C1 segment of cervical spinal cord (tissue), 14 donors: ENCODE results near the gene FOXP3.

Source experiments
- DNase-seq, 14 donors: peaks; one replicate each; lab custom pipeline; 2025; lab: John Stamatoyannopoulos, UW

Gene FOXP3

GRCh38 chrX:49249616-49250015 is 14.9 kb downstream of the FOXP3 start:
- no peak for DNase-seq

GRCh38 chrX:49249071-49249470 is 15.4 kb downstream of the FOXP3 start:
- no peak for DNase-seq

- no peak for DNase-seq
Measured at GRCh38 chrX:49247916-49248811, 16.3 kb downstream of the FOXP3 start.

GRCh38 chrX:49247346-49247745 is 17.2 kb downstream of the FOXP3 start:
- DNase-seq, result no peak

- no peak for DNase-seq
Measured at GRCh38 chrX:49246541-49246940, 18.0 kb downstream of the FOXP3 start.

- no peak for DNase-seq
Measured at GRCh38 chrX:49244207-49244606, 20.3 kb downstream of the FOXP3 start.

GRCh38 chrX:49243166-49243565 is 21.3 kb downstream of the FOXP3 start:
- DNase-seq, result no peak

GRCh38 chrX:49242545-49243066 is 21.9 kb downstream of the FOXP3 start:
- DNase-seq, result no peak

- no peak for DNase-seq
Measured at GRCh38 chrX:49238735-49239134, 25.8 kb downstream of the FOXP3 start.

GRCh38 chrX:49237060-49237459 is 27.4 kb downstream of the FOXP3 start:
- peak in 1 of 14 donors; percentile 4 for DNase-seq

- no peak for DNase-seq
Measured at GRCh38 chrX:49233887-49234555, 30.5 kb downstream of the FOXP3 start.

- no peak for DNase-seq
Measured at GRCh38 chrX:49233176-49233575, 31.3 kb downstream of the FOXP3 start, which contains the start of gene CACNA1F. Gene CACNA1F (minus strand): TSS chrX:49233340. CDS start chrX:49233309, 31 bp downstream.

- DNase-seq, result no peak
Measured at GRCh38 chrX:49232525-49232924, 32.0 kb downstream of the FOXP3 start.

- DNase-seq, result no peak
Measured at GRCh38 chrX:49231333-49232000, 33.0 kb downstream of the FOXP3 start.

- peak in 3 of 14 donors; percentile 3 to 19 (median 10) for DNase-seq
Measured at GRCh38 chrX:49230500-49231232, 33.8 kb downstream of the FOXP3 start.

- no peak for DNase-seq
Measured at GRCh38 chrX:49228185-49228584, 36.3 kb downstream of the FOXP3 start.

- no peak for DNase-seq
Measured at GRCh38 chrX:49227726-49228125, 36.8 kb downstream of the FOXP3 start.

GRCh38 chrX:49226946-49227345 is 37.6 kb downstream of the FOXP3 start:
- DNase-seq, result no peak

GRCh38 chrX:49225858-49226257 is 38.7 kb downstream of the FOXP3 start:
- DNase-seq, result no peak

GRCh38 chrX:49221868-49222267 is 42.6 kb downstream of the FOXP3 start:
- no peak for DNase-seq

GRCh38 chrX:49220100-49220499 is 44.4 kb downstream of the FOXP3 start:
- no peak for DNase-seq
